ENCODE data around the gene PARP12. TPM values are rescaled to one million over a fixed set of nuclear protein-coding genes. Genes with fewer than 3 reads are reported as not detected.

Gene PARP12
- total and polyA plus RNA-seq, 9 of the 15 experiments (the other 6 are each of a cell fraction or from before 2014, with no cell fraction given) = 4.6 to 40.4 (median 23.5) TPM

DNA sequence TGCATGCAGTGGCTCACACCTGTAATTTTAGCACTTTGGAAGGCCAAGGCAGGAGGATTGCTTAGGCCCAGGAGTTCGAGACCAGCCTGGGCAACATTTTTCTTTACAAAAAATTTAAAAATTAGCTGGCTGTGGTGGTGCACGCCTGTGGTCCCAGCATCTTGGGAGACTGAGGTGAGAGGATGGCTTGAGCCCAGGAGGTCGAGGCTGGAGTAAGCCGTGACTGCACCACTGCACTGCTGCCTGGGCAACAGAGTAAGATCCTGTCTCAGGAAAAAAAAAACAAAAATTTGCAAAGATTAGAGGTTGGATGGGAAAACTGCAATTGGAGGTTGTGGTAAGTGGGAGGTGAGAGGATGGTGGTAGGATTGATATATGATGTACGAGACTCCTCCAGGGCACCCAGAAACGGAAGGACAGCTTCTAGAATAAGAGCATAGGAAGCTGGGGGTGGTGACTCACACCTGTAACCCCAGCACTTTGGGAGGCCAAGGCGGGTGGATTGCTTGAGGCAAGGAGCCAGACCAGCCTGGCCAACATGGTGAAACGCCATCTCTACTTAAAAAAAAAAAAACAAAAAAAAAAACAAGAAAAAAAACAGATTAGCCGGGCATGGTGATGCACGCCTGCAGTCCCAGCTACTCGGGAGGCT lies 19.1 kb upstream of the PARP12 start:
- no peak for FAIRE-seq
- H4K20me1 ChIP-seq (replicated peaks; ENCODE audit: control insufficient read depth, insufficient read depth, low read length) = no peaks in the 10 kb centered on the region
- H3K79me2 ChIP-seq (ENCODE audit: control insufficient read depth, insufficient read depth, low read length) = no peaks in the 10 kb centered on the region
- intact Hi-C loops (cut with micrococcal nuclease) (no loop called here), in situ Hi-C loops (cut with MboI) (no loop called here)
- H3K27ac ChIP-seq (ENCODE audit: extremely low read depth, low read depth, low read length) = no peak overlapping the region
- CTCF ChIA-PET (ENCODE audit: low intra/inter-chr PET ratio) = no interaction called here
- POLR2A ChIA-PET = interaction anchor here (1.3 kb wide), 1 partner anchor 11 kb away, joined by 4 read pairs; no protein-coding TSS in a partner anchor
- WGBS (ENCODE audit: insufficient coverage, low coverage, missing lambda C conversion rate) = 40% methylated on average over 11 of the region's 11 CpGs
- no peaks in the 10 kb centered on the region for H3K9me1 ChIP-seq (ENCODE audit: control insufficient read depth, insufficient read depth, low read length)
- H3K4me1 ChIP-seq (replicated peaks in 1 of 2; ENCODE audit: control insufficient read depth in 2 of 2, insufficient read depth in 2 of 2, low read length in 2 of 2) = peaks cover 6 to 10% of the 10 kb centered on the region in 2 experiments; a peak in 4 of 5 replicates
- H3K36me3 ChIP-seq (ENCODE audit: control insufficient read depth, insufficient read depth, low read length) = no peaks in the 10 kb centered on the region
- BruUV-seq (replicated peaks) = no TSS peak
- H2AFZ ChIP-seq (ENCODE audit: low read depth, low read length) = no peak overlapping the region
- no peaks in the 10 kb centered on the region for H3K9me3 ChIP-seq (replicated peaks; ENCODE audit: control insufficient read depth, insufficient read depth, low read depth, low read length)
- DNase-seq (ENCODE audit: extremely low read depth in 1 of 4, low spot score in 3 of 4) = no peak
- TF ChIP-seq, protein P1, sequence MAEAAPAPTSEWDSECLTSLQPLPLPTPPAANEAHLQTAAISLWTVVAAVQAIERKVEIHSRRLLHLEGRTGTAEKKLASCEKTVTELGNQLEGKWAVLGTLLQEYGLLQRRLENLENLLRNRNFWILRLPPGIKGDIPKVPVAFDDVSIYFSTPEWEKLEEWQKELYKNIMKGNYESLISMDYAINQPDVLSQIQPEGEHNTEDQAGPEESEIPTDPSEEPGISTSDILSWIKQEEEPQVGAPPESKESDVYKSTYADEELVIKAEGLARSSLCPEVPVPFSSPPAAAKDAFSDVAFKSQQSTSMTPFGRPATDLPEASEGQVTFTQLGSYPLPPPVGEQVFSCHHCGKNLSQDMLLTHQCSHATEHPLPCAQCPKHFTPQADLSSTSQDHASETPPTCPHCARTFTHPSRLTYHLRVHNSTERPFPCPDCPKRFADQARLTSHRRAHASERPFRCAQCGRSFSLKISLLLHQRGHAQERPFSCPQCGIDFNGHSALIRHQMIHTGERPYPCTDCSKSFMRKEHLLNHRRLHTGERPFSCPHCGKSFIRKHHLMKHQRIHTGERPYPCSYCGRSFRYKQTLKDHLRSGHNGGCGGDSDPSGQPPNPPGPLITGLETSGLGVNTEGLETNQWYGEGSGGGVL (CRISPR knock-in tag; IDR thresholded peaks at IDR 0.05) = no peak
- TF ChIP-seq ZFPM2 (CRISPR knock-in tag; IDR thresholded peaks at IDR 0.05) (no peak), IRF2 (CRISPR knock-in tag; IDR thresholded peaks at IDR 0.05) (no peak), ZNF121 (CRISPR knock-in tag; conservative IDR thresholded peaks at IDR 0.05) (peak; percentile 58)
- no peak overlapping the region for H3K9ac ChIP-seq (ENCODE audit: insufficient read depth in 1 of 2, low read depth in 2 of 2, low read length in 2 of 2)
- ATAC-seq = no peak
- H3K27me3 ChIP-seq (ENCODE audit: control insufficient read depth in 2 of 2, insufficient read depth in 2 of 2, low read length in 2 of 2) = peaks cover 2 to 19% of the 10 kb centered on the region in 2 experiments; a peak in 2 of 5 replicates
- H3K4me2 ChIP-seq (ENCODE audit: insufficient read depth, low read length) = no peak overlapping the region
- H3K4me3 ChIP-seq = no peak overlapping the region

All from K562 (cell line).